HepG2 (cell line): Measurements from ENCODE around the gene BSG. TPM values are rescaled to one million over a fixed set of nuclear protein-coding genes. Genes with fewer than 3 reads are reported as not detected.

Experiments used
- CAMTA2 ChIP-seq: sonication (generic); formaldehyde crosslinking; IDR thresholded peaks from 2 replicates; pipeline ENCODE4 v1.4.0; 2020; ENCODE audit warnings: mild to moderate bottlenecking, missing genetic modification reagents, borderline replicate concordance
- DNMT3B ChIP-seq: conservative IDR thresholded peaks from 2 replicates; pipeline ENCODE4 v1.6.1; 2016; ENCODE audit warnings: missing biosample characterization, control low read depth
- KLF16 ChIP-seq, 2 experiments: sonication (generic) in 1 of 2; formaldehyde crosslinking in 1 of 2; IDR thresholded peaks; 2 replicates each; pipeline versions ENCODE4 v1.6.1 to v1.8.0; 2016 to 2023; ENCODE audit warnings: missing genetic modification reagents in 2 of 2, missing compliant biosample characterization in 1 of 2
- RBM39 ChIP-seq: fragments of 200-400 bp; formaldehyde crosslinking; IDR thresholded peaks from one replicate; pipeline ENCODE4 v1.6.1; 2018; ENCODE audit warnings: antibody characterized with exemption, mild to moderate bottlenecking, low read depth, low read length; ENCODE audit not compliant: poor library complexity, severe bottlenecking
- RFX3 ChIP-seq: IDR thresholded peaks from 2 replicates; pipeline ENCODE4 v1.6.1; 2016; ENCODE audit warnings: missing biosample characterization, missing genetic modification reagents
- SOX5 ChIP-seq: IDR thresholded peaks from 2 replicates; pipeline ENCODE4 v1.6.1; 2016; ENCODE audit warnings: borderline replicate concordance
- TIGD3 ChIP-seq: sonication (generic); formaldehyde crosslinking; IDR thresholded peaks from 2 replicates; pipeline ENCODE4 v1.5.1; 2020; ENCODE audit warnings: mild to moderate bottlenecking, missing genetic modification reagents, borderline replicate concordance
- USF2 ChIP-seq, 2 experiments: sonication (generic) in 1 of 2; formaldehyde crosslinking in 1 of 2; IDR thresholded peaks; 2 replicates each; pipeline versions ENCODE4 v1.5.1 to v1.6.1; 2011 to 2020; ENCODE audit warnings: borderline replicate concordance in 1 of 2, low read depth in 1 of 2, low read length in 1 of 2, mild to moderate bottlenecking in 1 of 2, missing genetic modification reagents in 1 of 2, moderate library complexity in 1 of 2
- ZNF121 ChIP-seq: sonication (generic); formaldehyde crosslinking; IDR thresholded peaks from 2 replicates; pipeline ENCODE4 v1.5.0; 2020; ENCODE audit warnings: mild to moderate bottlenecking, missing genetic modification reagents
- ZNF20 ChIP-seq: sonication (generic); formaldehyde crosslinking; IDR thresholded peaks from 2 replicates; pipeline ENCODE4 v1.4.0; 2020; ENCODE audit warnings: mild to moderate bottlenecking, moderate library complexity, missing genetic modification reagents
- ZNF3 ChIP-seq: IDR thresholded peaks from 2 replicates; pipeline ENCODE4 v1.7.0; 2017; ENCODE audit warnings: inconsistent platforms
- ZNF75D ChIP-seq: sonication (generic); formaldehyde crosslinking; IDR thresholded peaks from 2 replicates; pipeline ENCODE4 v1.8.1; 2023; ENCODE audit warnings: missing genetic modification reagents, mild to moderate bottlenecking, borderline replicate concordance
- polyA plus RNA-seq, 8 experiments: library from polyadenylated mRNA; depleted of rRNA in 3 of 8; stranded (reverse) in 7 of 8; unstranded in 1 of 8; fragments of >200 nt; fragmentation: Illumina TruSeq in 4 of 8; extraction: Trizol in 4 of 8; gene quantifications; 2 replicates each; pipeline versions ENCODE4 v1.2.1 to v1.2.3, GENCODE V29; 2011 to 2016; ENCODE audit warnings: low read depth in 4 of 8, missing spikeins in 1 of 8, mixed read lengths in 1 of 8; ENCODE audit not compliant: insufficient read depth in 1 of 8
- total RNA-seq, 5 experiments: library from RNA; depleted of rRNA; stranded (reverse); fragments of >200 nt; fragmentation: Illumina TruSeq; extraction: Trizol; gene quantifications; 2 replicates each; pipeline ENCODE4 v1.2.3, GENCODE V29; 2016; ENCODE audit warnings: low read depth in 1 of 5
- TF ChIP-seq, protein P1 (sequence below): sonication (generic); formaldehyde crosslinking; IDR thresholded peaks from 2 replicates; pipeline ENCODE4 v1.4.0; 2020; ENCODE audit warnings: mild to moderate bottlenecking, missing genetic modification reagents
- TF ChIP-seq, protein P2 (sequence below): sonication (generic); formaldehyde crosslinking; IDR thresholded peaks from 2 replicates; pipeline ENCODE4 v1.8.1; 2023; ENCODE audit warnings: mild to moderate bottlenecking, missing genetic modification reagents, borderline replicate concordance
- TF ChIP-seq, protein P3 (sequence below): sonication (generic); formaldehyde crosslinking; IDR thresholded peaks from 2 replicates; pipeline ENCODE4 v1.4.0; 2020; ENCODE audit warnings: mild to moderate bottlenecking, missing genetic modification reagents
- TF ChIP-seq, protein P4 (sequence below): IDR thresholded peaks from 2 replicates; pipeline ENCODE4 v1.6.1; 2016; ENCODE audit warnings: mild to moderate bottlenecking, missing biosample characterization, missing genetic modification reagents

BSG gene
- total and polyA plus RNA-seq, 2 of the 13 experiments (the other 11 are each of a cell fraction or from before 2014, with no cell fraction given) = 309 to 754 TPM

DNA sequence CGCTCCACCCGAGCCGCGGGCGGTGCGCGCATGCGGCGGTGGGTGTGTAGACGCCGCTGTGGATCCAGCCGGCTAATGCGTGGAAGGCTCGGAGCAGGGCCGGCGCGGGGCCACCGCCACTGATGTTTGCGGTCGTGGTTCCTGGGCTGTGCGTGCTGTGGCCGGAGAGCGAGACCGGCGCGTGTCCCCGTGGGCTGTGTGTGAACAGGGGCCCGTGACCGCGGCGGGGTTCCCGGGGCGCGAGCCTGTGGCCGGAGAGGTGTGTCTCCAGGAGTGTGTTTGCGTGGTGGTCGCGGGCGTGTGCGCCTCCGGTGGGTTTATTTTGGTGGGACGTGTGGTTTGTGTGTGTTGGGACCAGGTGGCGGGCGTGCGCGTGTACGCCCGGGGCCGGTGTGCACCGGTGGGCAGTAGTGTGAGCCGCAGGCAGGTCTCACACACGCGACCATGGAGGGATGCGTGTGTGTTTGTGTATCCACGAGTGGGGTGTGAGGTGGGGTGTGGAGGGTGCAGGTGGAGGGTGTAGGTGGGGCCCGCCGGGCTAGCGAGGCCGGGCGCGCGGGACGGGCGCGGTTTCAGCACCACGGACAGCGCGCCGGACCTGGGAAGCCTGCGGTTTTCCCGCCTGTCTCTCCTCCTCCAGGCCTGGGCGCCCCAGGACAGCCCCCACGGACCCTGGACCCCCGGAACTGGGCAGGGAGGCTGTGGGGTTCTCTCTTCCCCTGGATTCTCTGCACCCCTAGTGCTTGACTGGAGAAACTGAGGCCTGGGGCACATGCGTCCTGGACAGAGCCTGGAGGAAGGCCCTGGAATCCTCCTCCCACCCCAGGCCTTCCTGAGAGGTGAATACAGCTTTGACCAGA, 18.9 kb downstream of the BSG start (continued):
- TF ChIP-seq TIGD3 (CRISPR knock-in tag) (no peak), USF2 (IDR thresholded peaks at IDR 0.05; ENCODE audit: low read depth, low read length) (no peak), USF2 (CRISPR knock-in tag; IDR thresholded peaks at IDR 0.05; ENCODE audit: borderline replicate concordance) (no peak), RBM39 (no peak), ZNF121 (CRISPR knock-in tag) (no peak), ZNF20 (CRISPR knock-in tag) (no peak), DNMT3B (no peak; the same call in 1 of the 2 replicates), KLF16 (CRISPR knock-in tag; IDR thresholded peaks at IDR 0.05) (peak in 1 of 2 experiments; percentile 84; a peak in 2 of 4 replicates), ZNF75D (CRISPR knock-in tag) (peak; percentile 78; the same call in 1 of the 2 replicates), SOX5 (CRISPR knock-in tag) (0 out of 2 replicates have a peak, but pooled peaks have one; percentile 23), RFX3 (no peak), ZNF3 (CRISPR knock-in tag) (no peak), CAMTA2 (CRISPR knock-in tag) (no peak)
- TF ChIP-seq, protein P1, sequence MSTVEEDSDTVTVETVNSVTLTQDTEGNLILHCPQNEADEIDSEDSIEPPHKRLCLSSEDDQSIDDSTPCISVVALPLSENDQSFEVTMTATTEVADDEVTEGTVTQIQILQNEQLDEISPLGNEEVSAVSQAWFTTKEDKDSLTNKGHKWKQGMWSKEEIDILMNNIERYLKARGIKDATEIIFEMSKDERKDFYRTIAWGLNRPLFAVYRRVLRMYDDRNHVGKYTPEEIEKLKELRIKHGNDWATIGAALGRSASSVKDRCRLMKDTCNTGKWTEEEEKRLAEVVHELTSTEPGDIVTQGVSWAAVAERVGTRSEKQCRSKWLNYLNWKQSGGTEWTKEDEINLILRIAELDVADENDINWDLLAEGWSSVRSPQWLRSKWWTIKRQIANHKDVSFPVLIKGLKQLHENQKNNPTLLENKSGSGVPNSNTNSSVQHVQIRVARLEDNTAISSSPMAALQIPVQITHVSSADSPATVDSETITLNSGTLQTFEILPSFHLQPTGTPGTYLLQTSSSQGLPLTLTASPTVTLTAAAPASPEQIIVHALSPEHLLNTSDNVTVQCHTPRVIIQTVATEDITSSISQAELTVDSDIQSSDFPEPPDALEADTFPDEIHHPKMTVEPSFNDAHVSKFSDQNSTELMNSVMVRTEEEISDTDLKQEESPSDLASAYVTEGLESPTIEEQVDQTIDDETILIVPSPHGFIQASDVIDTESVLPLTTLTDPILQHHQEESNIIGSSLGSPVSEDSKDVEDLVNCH (CRISPR knock-in tag) = no peak
- TF ChIP-seq, protein P2, sequence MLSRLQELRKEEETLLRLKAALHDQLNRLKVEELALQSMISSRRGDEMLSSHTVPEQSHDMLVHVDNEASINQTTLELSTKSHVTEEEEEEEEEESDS = no peak
- TF ChIP-seq, protein P3, sequence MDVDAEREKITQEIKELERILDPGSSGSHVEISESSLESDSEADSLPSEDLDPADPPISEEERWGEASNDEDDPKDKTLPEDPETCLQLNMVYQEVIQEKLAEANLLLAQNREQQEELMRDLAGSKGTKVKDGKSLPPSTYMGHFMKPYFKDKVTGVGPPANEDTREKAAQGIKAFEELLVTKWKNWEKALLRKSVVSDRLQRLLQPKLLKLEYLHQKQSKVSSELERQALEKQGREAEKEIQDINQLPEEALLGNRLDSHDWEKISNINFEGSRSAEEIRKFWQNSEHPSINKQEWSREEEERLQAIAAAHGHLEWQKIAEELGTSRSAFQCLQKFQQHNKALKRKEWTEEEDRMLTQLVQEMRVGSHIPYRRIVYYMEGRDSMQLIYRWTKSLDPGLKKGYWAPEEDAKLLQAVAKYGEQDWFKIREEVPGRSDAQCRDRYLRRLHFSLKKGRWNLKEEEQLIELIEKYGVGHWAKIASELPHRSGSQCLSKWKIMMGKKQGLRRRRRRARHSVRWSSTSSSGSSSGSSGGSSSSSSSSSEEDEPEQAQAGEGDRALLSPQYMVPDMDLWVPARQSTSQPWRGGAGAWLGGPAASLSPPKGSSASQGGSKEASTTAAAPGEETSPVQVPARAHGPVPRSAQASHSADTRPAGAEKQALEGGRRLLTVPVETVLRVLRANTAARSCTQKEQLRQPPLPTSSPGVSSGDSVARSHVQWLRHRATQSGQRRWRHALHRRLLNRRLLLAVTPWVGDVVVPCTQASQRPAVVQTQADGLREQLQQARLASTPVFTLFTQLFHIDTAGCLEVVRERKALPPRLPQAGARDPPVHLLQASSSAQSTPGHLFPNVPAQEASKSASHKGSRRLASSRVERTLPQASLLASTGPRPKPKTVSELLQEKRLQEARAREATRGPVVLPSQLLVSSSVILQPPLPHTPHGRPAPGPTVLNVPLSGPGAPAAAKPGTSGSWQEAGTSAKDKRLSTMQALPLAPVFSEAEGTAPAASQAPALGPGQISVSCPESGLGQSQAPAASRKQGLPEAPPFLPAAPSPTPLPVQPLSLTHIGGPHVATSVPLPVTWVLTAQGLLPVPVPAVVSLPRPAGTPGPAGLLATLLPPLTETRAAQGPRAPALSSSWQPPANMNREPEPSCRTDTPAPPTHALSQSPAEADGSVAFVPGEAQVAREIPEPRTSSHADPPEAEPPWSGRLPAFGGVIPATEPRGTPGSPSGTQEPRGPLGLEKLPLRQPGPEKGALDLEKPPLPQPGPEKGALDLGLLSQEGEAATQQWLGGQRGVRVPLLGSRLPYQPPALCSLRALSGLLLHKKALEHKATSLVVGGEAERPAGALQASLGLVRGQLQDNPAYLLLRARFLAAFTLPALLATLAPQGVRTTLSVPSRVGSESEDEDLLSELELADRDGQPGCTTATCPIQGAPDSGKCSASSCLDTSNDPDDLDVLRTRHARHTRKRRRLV = no peak
- TF ChIP-seq, protein P4, sequence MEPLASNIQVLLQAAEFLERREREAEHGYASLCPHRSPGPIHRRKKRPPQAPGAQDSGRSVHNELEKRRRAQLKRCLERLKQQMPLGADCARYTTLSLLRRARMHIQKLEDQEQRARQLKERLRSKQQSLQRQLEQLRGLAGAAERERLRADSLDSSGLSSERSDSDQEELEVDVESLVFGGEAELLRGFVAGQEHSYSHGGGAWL (CRISPR knock-in tag) = peak; percentile 94
